GM19395 (cell line): ENCODE data around the gene SLC22A3.

Experiments used
- ATAC-seq: cut with Tn5 transposase; IDR thresholded peaks from one replicate; pipeline ENCODE4 v1.9.1; 2021; ENCODE audit warnings: mild to moderate bottlenecking, moderate library complexity; ENCODE audit not compliant: unreplicated experiment

Gene SLC22A3

DNA sequence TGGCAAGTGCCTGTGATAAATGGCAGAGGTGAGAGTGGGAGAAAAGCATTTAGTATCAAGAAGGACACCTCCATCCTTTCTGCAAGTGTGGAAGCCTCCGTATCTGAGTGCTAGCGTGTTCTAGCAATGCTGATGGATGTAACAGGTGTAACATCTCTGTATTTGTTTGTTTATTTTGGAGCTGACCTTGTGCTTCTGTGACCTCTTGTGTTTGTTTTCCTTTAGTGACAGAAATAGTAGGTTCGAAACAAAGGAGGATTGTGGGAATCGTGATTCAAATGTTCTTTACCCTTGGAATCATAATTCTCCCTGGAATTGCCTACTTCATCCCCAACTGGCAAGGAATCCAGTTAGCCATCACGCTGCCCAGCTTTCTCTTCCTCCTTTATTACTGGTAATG is 60.4 kb downstream of the SLC22A3 start:
- no peak for ATAC-seq

- no peak for ATAC-seq
Observed at GRCh38 chr6:160412993-160413392, 64.8 kb downstream of the SLC22A3 start.

GRCh38 chr6:160417146-160417545 is 69.0 kb downstream of the SLC22A3 start:
- no peak for ATAC-seq

GRCh38 chr6:160417550-160417949 is 69.4 kb downstream of the SLC22A3 start:
- ATAC-seq: no peak

DNA sequence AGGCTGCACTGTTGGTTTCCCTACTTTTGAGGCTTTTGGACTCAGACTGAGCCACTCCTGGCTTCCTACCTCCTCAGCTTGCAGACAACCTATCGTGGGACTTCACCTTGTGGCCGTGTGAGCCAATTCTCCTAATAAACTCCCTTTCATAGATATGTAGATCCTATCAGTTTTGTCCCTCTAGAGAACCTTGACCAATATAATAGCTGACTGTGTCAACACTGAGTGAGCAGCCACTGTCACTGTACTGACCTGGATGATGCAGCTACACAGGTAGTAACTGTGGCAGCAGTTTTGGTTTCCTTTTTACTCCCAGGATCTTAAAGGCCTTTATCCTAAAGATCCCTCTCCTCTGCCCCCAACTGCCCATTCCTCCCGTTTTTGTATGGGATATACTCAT is 70.2 kb downstream of the SLC22A3 start:
- no peak for ATAC-seq

- ATAC-seq: no peak
Observed at GRCh38 chr6:160419488-160419887, 71.3 kb downstream of the SLC22A3 start.

DNA sequence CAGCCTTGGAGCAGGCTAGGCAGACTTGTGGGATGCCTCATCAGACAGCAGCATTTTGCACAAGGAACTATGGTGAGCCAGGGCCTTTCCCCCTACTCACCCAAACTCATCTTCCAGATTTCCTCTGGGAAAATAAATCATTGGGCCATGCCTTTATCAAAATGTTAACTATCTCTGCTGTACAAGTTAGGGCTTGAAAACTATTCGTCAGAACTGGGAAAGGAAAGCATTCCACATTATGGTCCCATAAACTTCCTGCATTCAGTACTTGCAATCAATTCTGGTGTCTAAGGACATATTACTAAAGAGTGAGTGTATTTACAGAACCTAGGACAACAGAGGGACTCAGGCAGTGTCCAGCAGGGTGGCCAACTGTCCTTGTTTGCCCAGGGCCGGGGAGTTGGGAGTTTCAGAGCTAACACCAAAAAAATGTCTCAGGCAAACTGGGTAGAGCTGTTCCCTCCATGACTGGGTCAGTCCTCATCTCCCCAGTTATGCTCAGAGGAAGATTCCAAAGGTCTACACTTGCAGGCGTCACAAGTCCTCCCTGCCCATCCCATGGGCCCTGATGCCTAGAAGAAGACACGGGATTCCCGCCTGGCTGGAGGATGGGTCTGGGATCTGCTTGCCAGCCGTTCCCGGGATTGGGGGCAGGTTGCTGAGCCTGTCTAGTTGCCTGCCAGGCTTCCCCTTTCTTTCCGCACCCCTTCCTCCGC is 72.2 kb downstream of the SLC22A3 start:
- ATAC-seq: no peak

GRCh38 chr6:160420969-160421556 is 72.9 kb downstream of the SLC22A3 start:
- ATAC-seq: no peak

DNA sequence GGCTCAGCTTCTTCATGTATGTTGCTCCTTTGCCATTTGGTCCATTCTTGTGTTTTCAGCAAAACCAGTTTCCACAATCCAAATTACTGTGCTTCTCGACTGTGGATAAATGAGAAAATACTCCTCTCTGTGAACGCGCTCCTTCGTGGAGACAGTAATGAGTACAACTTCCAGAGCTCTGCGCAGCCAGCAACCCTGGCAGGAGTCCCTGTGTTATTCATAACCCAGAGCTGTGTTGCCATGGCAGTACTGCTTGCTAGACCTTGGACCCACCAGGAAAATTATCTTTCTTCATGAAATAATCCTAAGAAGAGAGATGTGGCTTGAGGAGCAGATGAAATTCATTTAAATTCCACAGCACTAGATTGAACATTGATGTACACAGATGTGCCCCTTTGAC is 73.7 kb downstream of the SLC22A3 start:
- ATAC-seq: no peak

DNA sequence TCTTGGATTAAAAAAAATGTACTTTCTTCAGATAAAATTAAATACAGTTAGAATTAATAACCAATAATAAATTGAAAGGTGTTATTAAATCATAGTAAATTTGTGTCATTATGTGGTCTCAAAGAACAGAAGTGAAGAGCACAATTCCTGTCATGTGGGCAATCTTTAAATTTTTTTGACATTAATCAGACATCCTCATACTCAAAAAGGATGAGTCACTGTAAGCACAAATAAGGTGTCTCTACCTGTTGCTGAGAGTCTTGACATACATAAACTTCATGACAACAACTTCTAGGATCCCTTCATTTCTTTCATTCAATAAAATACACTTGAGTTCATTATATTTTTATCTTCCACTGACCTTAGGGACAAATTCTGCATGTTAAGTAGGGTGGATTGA is 76.1 kb downstream of the SLC22A3 start:
- no peak for ATAC-seq

- ATAC-seq: no peak
Observed at GRCh38 chr6:160426136-160426535, 78.0 kb downstream of the SLC22A3 start.

- ATAC-seq: no peak
Observed at GRCh38 chr6:160427312-160428068, 79.3 kb downstream of the SLC22A3 start.

GRCh38 chr6:160428069-160428430 is 79.9 kb downstream of the SLC22A3 start:
- ATAC-seq: no peak

GRCh38 chr6:160428818-160429619 is 80.8 kb downstream of the SLC22A3 start:
- no peak for ATAC-seq

GRCh38 chr6:160429620-160429895 is 81.4 kb downstream of the SLC22A3 start:
- ATAC-seq: no peak

GRCh38 chr6:160430203-160430602 is 82.0 kb downstream of the SLC22A3 start:
- no peak for ATAC-seq

- no peak for ATAC-seq
Observed at GRCh38 chr6:160430751-160431150, 82.6 kb downstream of the SLC22A3 start.

- ATAC-seq: no peak
Observed at GRCh38 chr6:160431226-160431625, 83.0 kb downstream of the SLC22A3 start.

DNA sequence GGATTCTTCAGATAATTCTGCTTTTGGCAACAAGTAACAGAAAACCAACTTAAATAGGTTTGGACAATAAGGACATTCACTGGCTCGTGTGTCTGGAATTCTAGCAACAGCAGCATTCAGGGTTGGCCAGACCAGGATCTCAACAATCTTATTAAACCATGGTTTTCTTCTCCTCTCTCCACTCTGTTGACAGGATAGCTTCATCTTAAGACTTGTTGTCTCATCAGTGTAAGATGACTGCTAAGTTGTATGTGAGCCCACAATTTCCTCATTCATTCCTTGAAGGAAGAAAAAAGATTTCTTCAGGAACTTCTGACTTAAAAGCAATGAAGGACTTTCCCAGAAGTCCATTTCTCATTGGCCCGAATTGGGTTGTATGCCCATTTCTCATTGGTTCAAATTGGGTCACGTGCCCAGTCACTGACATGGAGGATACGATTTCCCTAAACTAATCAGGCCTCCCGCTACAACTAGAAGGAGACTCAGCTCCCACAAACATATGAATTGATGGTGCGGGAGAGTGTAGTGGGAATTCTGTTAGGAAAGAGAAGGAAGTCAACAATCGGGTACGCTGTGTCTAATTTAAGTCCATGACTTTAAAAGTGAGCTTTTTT is 83.7 kb downstream of the SLC22A3 start:
- ATAC-seq: no peak

GRCh38 chr6:160435935-160436334 is 87.8 kb downstream of the SLC22A3 start:
- no peak for ATAC-seq

GRCh38 chr6:160437154-160437553 is 89.0 kb downstream of the SLC22A3 start:
- ATAC-seq: no peak
